Inflammatory macrophage treated with lipopolysaccharide for 4 hours (primary cell): ENCODE data around the gene ZDHHC11.
"Not testable (repeated sequence)": the region's sequence is repeated elsewhere in the genome, so short reads cannot be mapped to it uniquely, and the experiment has no call there.

Source experiments
- DNase-seq: peaks from one replicate; pipeline ENCODE4 v3.0.0-alpha.2; 2020

ZDHHC11 gene

GRCh38 chr5:774304-774703, 76.5 kb downstream of the ZDHHC11 start:
- not testable (repeated sequence) for DNase-seq

GRCh38 chr5:773517-774264, 77.1 kb downstream of the ZDHHC11 start:
- DNase-seq: no peak

- not testable (repeated sequence) for DNase-seq
Measured at GRCh38 chr5:772931-773330, 77.9 kb downstream of the ZDHHC11 start.

- DNase-seq: not testable (repeated sequence)
Measured at GRCh38 chr5:772547-772890, 78.3 kb downstream of the ZDHHC11 start.

- not testable (repeated sequence) for DNase-seq
Measured at GRCh38 chr5:771841-772546, 78.8 kb downstream of the ZDHHC11 start.

- DNase-seq: not testable (repeated sequence)
Measured at GRCh38 chr5:771087-771781, 79.6 kb downstream of the ZDHHC11 start.

GRCh38 chr5:770585-770984, 80.2 kb downstream of the ZDHHC11 start:
- DNase-seq: not testable (repeated sequence)

GRCh38 chr5:769485-770145, 81.2 kb downstream of the ZDHHC11 start:
- DNase-seq: not testable (repeated sequence)

- no peak for DNase-seq
Measured at GRCh38 chr5:766666-767431, 83.9 kb downstream of the ZDHHC11 start.

GRCh38 chr5:765948-766631, 84.7 kb downstream of the ZDHHC11 start:
- DNase-seq: no peak

- no peak for DNase-seq
Measured at GRCh38 chr5:763998-764781, 86.6 kb downstream of the ZDHHC11 start.

GRCh38 chr5:763397-763796, 87.4 kb downstream of the ZDHHC11 start:
- DNase-seq: no peak

- DNase-seq: not testable (repeated sequence)
Measured at GRCh38 chr5:762996-763395, 87.8 kb downstream of the ZDHHC11 start.

- DNase-seq: no peak
Measured at GRCh38 chr5:761854-762710, 88.7 kb downstream of the ZDHHC11 start.

- DNase-seq: no peak
Measured at GRCh38 chr5:761059-761771, 89.6 kb downstream of the ZDHHC11 start.

- no peak for DNase-seq
Measured at GRCh38 chr5:760363-761058, 90.3 kb downstream of the ZDHHC11 start.

GRCh38 chr5:759781-760362, 90.9 kb downstream of the ZDHHC11 start:
- no peak for DNase-seq

GRCh38 chr5:759111-759751, 91.6 kb downstream of the ZDHHC11 start:
- no peak for DNase-seq
